Measurements from ENCODE around the gene VEGFA.

The VEGFA gene

GRCh38 chr6:43759136-43759906 is 10.7 kb upstream of the VEGFA start:
- DNase-seq (ENCODE audit: low read depth): no peak

DNA sequence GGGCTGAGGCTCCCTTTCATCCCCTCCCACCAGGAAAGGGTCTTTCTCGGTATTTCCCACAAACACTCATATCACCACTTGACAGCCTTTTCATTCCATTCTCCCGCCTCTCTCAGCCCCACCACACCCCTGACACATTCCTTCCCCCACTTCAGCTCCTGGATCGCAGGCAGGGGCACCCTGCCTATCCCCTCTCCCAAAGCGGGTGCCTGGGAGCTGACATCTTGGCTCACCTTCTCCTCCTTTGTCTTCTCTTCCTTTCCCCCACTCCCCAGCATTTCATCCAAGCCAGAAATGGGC is 10.2 kb upstream of the VEGFA start:
- DNase-seq (ENCODE audit: low read depth): no peak

DNA sequence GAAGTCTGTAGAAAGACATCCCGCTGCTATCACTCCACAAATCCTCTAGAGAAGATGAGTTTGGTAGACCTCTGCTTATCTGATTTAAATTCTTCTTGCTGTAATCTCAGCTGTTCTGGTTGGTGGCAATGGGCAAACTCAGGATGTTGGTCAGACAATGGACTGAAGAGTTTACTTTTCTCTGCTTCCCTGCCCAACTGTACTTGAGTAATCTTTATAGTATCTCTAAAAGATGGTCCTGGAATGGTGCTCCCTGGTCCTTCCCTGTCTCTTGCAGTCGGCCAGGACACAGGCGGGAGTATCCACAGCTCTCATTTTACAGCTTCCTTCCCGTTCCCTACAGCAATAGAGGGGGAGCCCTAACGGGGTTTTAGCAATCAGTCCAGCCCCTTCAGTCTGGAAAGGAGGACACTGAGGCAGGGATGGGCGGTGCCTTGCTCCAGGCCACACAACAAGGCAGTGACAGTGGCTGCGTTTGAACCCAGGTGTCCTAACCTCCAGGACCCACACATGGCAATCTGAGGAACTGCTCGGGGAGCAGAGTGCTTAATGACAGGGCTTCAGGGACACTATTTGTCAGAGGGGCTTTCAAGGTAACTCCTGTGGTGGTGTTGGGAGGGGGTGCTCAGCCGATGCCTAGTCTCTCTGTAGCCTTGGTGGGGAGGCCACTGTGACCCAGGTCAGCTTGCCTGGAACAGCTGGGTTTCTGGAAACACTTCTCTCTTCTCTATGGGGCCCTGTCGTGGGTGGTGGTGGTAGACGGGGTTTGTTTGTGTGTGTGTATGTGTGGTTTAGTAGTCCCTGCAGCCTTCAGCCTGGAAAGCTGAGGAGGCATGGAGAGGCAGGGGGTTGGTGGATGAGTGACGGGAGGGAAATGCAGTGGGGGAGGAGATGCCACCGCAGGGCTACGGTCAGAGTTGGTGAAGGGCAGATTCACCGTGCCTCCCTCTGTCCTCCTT is 9.5 kb upstream of the VEGFA start:
- DNase-seq (ENCODE audit: low read depth): no peak

DNA sequence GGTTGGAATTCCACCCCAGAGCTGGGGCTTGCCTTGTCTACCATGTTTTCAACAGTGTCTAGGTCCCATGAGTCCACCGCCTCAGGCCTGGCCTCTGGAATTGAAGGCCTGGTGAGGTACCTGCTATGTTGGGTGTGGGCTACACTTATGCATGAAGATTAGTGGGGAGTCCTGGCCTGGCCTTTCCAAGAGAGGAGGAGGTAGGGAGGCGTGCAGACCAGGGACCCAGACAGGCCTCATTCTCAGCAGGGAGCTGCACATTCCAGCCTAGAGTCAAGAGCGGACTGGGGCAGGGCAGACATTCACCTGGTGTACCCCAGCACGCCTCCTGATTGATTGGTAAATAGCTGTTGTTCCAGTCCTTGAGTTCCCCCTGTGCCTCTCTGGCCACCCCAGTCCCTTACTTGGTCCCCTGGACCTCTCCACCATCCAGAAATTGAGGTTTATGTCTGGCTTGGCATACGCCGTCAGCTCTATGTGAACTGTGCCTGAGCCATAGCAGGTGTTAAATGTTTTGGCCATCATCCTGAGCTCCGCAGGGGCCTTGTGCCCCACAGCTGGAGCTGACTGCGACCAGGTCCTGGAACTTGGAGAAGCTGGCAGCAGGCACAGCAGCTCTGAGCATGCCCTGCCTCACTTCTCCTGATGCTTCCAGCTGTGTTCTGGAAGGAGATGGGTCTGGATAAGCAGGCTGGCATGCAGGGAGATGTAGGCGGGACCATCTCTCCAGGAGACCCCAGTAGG is 8.2 kb upstream of the VEGFA start:
- no peak for DNase-seq (ENCODE audit: low read depth)

GRCh38 chr6:43762410-43762768 is 7.6 kb upstream of the VEGFA start:
- no peak for DNase-seq (ENCODE audit: low read depth)

DNA sequence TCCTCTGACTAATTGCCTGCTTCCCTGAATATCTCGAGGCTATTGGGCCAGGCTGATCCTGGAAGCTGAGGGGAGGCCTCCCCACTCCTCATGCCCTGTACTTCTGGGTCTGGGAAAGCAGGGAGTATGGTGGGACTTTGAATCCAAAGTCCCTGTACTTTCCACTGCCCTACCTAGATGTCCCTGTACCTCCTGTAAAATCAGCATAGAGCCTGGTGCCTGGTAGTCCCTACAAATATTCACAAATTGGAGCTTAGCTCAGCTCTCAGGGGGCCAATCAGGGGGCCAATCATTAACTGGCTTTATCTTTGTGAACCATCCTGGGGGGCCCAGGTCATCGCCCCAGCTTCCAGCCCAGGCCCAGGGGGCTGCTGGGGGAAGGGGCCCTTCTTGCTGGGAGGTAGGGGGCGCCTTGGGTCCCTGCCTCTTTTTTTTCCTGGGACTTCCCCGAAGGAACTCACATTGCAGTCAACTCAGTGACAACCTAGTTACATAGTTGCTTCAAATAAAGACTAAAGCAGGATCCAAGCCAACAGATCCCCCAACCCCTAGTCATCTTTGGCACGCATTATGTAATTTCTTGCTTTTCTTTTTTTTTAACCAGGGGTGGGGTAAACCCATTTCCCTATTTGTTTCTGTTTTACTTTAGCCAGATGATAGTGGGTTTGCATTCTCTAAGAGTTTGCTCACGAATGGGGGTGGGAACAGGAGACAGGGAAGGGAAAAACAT is 6.9 kb upstream of the VEGFA start:
- no peak for DNase-seq (ENCODE audit: low read depth)

GRCh38 chr6:43763812-43764522 is 6.0 kb upstream of the VEGFA start:
- no peak for DNase-seq (ENCODE audit: low read depth)

GRCh38 chr6:43764772-43765171 is 5.2 kb upstream of the VEGFA start:
- no peak for DNase-seq (ENCODE audit: low read depth)

DNA sequence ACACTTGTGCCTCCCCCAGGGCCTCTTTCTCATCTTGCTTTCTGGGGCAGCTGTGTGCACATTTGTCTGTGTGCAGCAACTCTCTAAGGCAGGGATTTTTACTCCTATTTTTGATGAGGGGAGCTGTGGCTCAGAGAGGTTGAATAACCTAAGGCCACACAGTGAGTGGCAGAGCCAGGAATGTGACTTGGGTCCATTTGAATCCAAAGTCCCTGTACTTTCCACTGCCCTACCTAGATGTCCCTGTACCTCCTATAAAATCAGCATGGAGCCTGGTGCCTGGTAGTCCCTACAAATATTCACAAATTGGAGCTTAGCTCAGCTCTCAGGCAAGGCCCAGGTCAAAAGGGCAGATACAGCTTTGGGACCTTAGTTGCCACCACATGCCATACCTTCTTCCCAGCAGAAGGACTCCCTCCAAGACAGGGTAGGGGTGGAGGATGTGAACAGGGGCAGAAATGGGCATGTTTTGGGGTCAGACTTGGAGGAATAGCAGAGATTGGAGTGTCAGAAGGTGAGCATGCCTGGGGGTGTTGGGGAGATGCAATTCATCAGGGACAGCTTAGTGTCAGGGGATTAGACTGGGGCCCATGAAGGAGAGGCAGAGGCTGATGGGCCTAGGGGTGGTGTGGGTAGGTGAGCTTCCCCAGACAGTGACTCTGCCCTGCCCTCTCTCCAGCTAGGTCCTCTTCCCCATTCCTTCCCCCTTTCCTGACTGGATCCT is 4.1 kb upstream of the VEGFA start:
- no peak for DNase-seq (ENCODE audit: low read depth)

DNA sequence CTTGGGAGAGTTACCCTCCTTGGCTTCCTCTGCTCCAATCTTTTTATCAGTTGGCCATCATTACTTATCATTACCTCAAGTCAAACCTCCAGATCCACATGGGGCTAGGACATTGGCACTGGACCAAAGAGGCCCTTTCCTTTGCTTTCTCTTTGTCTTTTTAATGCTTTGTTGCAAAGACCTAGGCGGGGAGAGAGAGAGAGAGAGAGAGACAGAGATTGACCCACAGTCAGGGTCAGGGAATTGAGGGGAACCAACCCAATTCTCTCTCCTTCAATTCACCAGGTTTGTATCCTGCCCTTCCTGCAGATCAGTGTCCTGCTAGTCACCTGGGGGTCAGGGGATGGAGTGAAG is 3.5 kb upstream of the VEGFA start:
- DNase-seq (ENCODE audit: low read depth): no peak

GRCh38 chr6:43766964-43767461 is 3.0 kb upstream of the VEGFA start:
- no peak for DNase-seq (ENCODE audit: low read depth)

DNA sequence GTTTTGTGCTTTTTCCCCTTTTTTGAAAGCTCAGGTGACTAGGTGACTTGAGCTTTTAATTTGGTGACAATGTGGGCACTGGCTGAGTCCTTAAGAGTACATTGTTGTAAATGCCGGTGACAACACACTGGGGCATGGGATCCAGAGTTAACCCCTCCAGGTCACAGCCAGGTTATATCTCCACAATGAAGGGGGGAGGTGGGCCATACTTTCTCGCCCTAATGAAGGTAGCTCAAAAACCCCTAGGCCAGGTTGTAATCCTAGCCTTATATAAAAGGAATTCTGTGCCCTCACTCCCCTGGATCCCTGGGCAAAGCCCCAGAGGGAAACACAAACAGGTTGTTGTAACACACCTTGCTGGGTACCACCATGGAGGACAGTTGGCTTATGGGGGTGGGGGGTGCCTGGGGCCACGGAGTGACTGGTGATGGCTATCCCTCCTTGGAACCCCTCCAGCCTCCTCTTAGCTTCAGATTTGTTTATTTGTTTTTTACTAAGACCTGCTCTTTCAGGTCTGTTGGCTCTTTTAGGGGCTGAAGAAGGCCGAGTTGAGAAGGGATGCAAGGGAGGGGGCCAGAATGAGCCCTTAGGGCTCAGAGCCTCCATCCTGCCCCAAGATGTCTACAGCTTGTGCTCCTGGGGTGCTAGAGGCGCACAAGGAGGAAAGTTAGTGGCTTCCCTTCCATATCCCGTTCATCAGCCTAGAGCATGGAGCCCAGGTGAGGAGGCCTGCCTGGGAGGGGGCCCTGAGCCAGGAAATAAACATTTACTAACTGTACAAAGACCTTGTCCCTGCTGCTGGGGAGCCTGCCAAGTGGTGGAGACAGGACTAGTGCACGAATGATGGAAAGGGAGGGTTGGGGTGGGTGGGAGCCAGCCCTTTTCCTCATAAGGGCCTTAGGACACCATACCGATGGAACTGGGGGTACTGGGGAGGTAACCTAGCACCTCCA is 2.2 kb upstream of the VEGFA start:
- DNase-seq (ENCODE audit: low read depth): no peak

DNA sequence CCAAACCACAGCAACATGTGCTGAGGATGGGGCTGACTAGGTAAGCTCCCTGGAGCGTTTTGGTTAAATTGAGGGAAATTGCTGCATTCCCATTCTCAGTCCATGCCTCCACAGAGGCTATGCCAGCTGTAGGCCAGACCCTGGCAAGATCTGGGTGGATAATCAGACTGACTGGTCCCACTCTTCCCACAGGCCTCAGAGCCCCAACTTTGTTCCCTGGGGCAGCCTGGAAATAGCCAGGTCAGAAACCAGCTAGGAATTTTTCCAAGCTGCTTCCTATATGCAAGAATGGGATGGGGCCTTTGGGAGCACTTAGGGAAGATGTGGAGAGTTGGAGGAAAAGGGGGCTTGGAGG is 1.5 kb upstream of the VEGFA start:
- DNase-seq (ENCODE audit: low read depth): no peak

- DNase-seq (ENCODE audit: low read depth): no peak
These were observed 957 bp upstream of the VEGFA start for GRCh38 chr6:43768983-43769525.

- no peak for DNase-seq (ENCODE audit: low read depth)
These were observed 580 bp downstream of the VEGFA start for GRCh38 chr6:43770372-43771209.

GRCh38 chr6:43771210-43771857 is 1.3 kb downstream of the VEGFA start:
- DNase-seq (ENCODE audit: low read depth): peak; percentile 42

DNA sequence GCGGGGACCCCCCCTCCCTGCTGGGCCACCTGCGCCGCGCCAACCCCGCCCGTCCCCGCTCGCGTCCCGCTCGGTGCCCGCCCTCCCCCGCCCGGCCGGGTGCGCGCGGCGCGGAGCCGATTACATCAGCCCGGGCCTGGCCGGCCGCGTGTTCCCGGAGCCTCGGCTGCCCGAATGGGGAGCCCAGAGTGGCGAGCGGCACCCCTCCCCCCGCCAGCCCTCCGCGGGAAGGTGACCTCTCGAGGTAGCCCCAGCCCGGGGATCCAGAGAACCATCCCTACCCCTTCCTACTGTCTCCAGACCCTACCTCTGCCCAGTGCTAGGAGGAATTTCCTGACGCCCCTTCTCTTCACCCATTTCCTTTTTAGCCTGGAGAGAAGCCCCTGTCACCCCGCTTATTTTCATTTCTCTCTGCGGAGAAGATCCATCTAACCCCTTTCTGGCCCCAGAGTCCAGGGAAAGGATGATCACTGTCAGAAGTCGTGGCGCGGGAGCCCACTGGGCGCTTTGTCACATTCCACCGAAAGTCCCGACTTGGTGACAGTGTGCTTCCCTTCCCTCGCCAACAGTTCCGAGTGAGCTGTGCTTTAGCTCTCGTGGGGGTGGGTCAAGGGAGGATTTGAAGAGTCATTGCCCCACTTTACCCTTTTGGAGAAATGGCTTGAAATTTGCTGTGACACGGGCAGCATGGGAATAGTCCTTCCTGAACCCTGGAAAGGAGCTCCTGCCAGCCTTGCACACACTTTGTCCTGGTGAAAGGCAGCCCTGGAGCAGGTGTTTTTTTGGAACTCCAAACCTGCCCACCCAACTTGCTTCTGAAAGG is 2.1 kb downstream of the VEGFA start:
- peak; percentile 47 for DNase-seq (ENCODE audit: low read depth)

Measured in activated T-cell treated with anti-CD3 and anti-CD28 coated beads for 24 hours (primary cell).